Heart left ventricle (tissue), 16 donors: ENCODE measurements around the gene CYP51A1. TPM values are rescaled to one million over a fixed set of nuclear protein-coding genes. Genes with fewer than 3 reads are reported as not detected.
A peak's percentile ranks its signal among the peaks of the same experiment; 100 is the strongest.

Experiments used
- ATAC-seq, 4 donors: fragments of 200-7000 bp; cut with Tn5 transposase; one replicate each; pipeline ENCODE4 v1.9.1; 2020 to 2022; ENCODE audit warnings: moderate library complexity in 4 of 4, mild to moderate bottlenecking in 3 of 4, moderate number of reproducible peaks in 1 of 4
- DNase-seq, 5 donors: peaks; one replicate each; pipeline ENCODE4 v3.0.0-alpha.2; 2020
- H3K27ac ChIP-seq, 12 donors: fragments of 200-600 bp; sonication (generic) in 4 of 12; one replicate each; pipeline versions ENCODE4 v1.5.0 to v1.8.0; 2016 to 2022; ENCODE audit warnings: mild to moderate bottlenecking in 2 of 12
- H3K27me3 ChIP-seq, 9 donors: fragments of 200-600 bp; sonication (generic) in 2 of 9; one replicate each; pipeline versions ENCODE4 v1.5.1 to v1.8.0; 2016 to 2022; ENCODE audit warnings: mild to moderate bottlenecking in 3 of 9
- H3K36me3 ChIP-seq, 9 donors: fragments of 200-600 bp; sonication (generic) in 2 of 9; one replicate each; pipeline versions ENCODE4 v1.5.0 to v1.8.0; 2018 to 2022; ENCODE audit warnings: mild to moderate bottlenecking in 2 of 9
- H3K4me1 ChIP-seq, 12 donors: fragments of 200-600 bp; sonication (generic) in 4 of 12; one replicate each; pipeline versions ENCODE4 v1.5.0 to v1.8.0; 2016 to 2022; ENCODE audit warnings: mild to moderate bottlenecking in 3 of 12
- H3K4me3 ChIP-seq, 12 donors: fragments of 200-600 bp; sonication (generic) in 4 of 12; one replicate each; pipeline versions ENCODE4 v1.5.0 to v1.8.0; 2017 to 2022; ENCODE audit warnings: mild to moderate bottlenecking in 9 of 12, moderate library complexity in 4 of 12
- H3K9me3 ChIP-seq, 12 donors: fragments of 200-600 bp; sonication (generic) in 4 of 12; one replicate each; pipeline versions ENCODE4 v1.5.0 to v1.8.0; 2016 to 2022; ENCODE audit warnings: mild to moderate bottlenecking in 1 of 12
- POLR2A ChIP-seq, 2 donors: fragments of 450-650 bp; IDR thresholded peaks; one replicate each; pipeline ENCODE4 v1.6.1; 2017; ENCODE audit warnings: antibody characterized with exemption in 2 of 2, mild to moderate bottlenecking in 2 of 2, moderate library complexity in 2 of 2
- WGBS, 4 donors: extraction: QIAGEN DNeasy Blood & Tissue Kit in 2 of 4; methylation state at CpG; one replicate each; pipeline versions ENCODE4 v1.1.5 to v1.1.7; 2013 to 2018; 5-methylcytosine and 5-hydroxymethylcytosine counted together
- intact Hi-C, 10 donors: fragments of 100-400 bp; cut with DNase I; formaldehyde crosslinking; loops; one replicate each; pipeline versions ENCODE4 v1.11.1 to v1.14.2; 2022
- polyA plus RNA-seq, 2 donors: library from polyadenylated mRNA; stranded (reverse); fragments of 200-250 nt; gene quantifications; one replicate each; pipeline ENCODE4 v1.2.3, GENCODE V29; 2013
- total RNA-seq, 9 donors: library from RNA; depleted of rRNA in 2 of 9; stranded (reverse); fragments of >200 nt in 2 of 9; fragmentation: NEBNext Ultra II Directional in 3 of 9; extraction: Animal tissue kit (Norgen Biotek cat#: 25700) in 3 of 9; gene quantifications; one replicate each; pipeline versions ENCODE4 v1.1.0 to v1.2.4, GENCODE V29; 2016 to 2023
- TF ChIP-seq, protein P1 (sequence below), 12 donors: fragments of 200-600 bp; sonication (generic) in 4 of 12; IDR thresholded peaks; one replicate each; pipeline versions ENCODE4 v1.5.0 to v1.8.0; 2018 to 2022; ENCODE audit warnings: antibody characterized with exemption in 12 of 12, mild to moderate bottlenecking in 5 of 12
- donor health status: ischemic (EF 13 %, LVEDD 7.1; RV severe dilation, severe dysfunction).
- donor health status: healthy with polysubstance abuse.
- donor health status: DM: no; HTN: yes; CAD: no.
- donor health status: DM: no; HTN: no; CAD: no.
- donor health status: ischemic (EF 25% LVEDD 6.9; RV normal size, moderate dysfunction).
- donor health status: ischemic (EF 25% LVEDD 5.7; RV mildly dilated, moderate dysfunction).
- donor health status: healthy.
- donor health status: DM: yes; HTN: yes; CAD: no.
- donor health status: ischemic (EF 35%, LVEDD 5.7; RV mildly dilated, moderate dysfunction).
- donor health status: nonischemic (EF 11% LVEDD 7.7; RV severe dilation, severe dysfunction).
- donor health status: DM: yes; HTN: yes; CAD: no.
- donor health status: PGD.
- donor health status: ischemic (EF 29% LVEDD 5.4; RV normal size, mild dysfunction).
- donor health status: nonischemic (EF 23%, LVEDD 6.1; RV moderate dilation, normal function).

The CYP51A1 gene
- total and polyA plus RNA-seq, 11 donors: 6.7 to 45.9 (median 32.7) TPM

DNA sequence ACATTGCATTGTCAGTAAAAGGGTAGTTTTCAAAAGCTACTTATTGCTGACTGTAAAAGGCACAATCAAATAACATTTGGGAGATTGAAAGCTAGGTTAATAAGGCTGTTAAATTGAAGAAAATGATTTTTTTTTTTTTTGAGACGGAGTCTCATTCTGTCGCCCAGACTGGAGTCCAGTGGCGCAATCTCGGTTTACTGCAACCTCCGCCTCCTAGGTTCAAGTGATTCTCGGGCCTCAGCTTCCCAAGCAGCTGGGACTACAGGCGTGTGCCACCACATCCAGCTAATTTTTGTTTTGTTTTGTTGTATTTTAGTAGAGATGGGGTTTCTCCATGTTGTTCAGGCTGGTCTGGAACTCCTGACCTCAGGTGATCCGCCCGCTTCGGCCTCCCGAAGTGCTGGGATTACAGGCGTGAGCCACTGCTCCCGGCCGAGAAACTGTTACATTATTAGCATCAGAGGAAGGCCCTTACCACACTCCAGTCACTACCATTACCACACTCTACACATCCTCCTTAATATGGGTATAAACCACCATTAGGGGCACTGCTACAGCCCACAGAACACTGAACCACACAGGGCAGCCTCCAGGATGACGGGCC, 1.0 kb downstream of the CYP51A1 start:
- Histone ChIP-seq H3K4me1 (peaks cover 0 to 26% (median 16%) of the 10 kb centered on the region in 12 donors), H3K27me3 (no peaks in the 10 kb centered on the region), H3K27ac (peak overlapping the region in 11 of 12 donors; percentile 88 to 97 (median 96)), H3K9me3 (no peaks in the 10 kb centered on the region), H3K36me3 (peaks cover 0 to 31% (median 18%) of the 10 kb centered on the region in 9 donors), H3K4me3 (peak overlapping the region; percentile 72 to 99 (median 94))
- intact Hi-C loops: loop anchor here in 4 of 10 donors (5.0 kb wide), 4 partner anchors 114 to 319 kb away; partner anchors contain the start of genes AKAP9 (in 1 of the 4), ANKIB1 (in 1 of the 4), GATAD1 (in 1 of the 4) and KRIT1 (in 1 of the 4)
- WGBS, 4 donors: 41 to 54% (median 53%) methylated on average over 14 to 15 of the region's 15 CpGs
- peak in 2 of 4 donors; percentile 13 to 20 for ATAC-seq
- TF ChIP-seq, protein P1, sequence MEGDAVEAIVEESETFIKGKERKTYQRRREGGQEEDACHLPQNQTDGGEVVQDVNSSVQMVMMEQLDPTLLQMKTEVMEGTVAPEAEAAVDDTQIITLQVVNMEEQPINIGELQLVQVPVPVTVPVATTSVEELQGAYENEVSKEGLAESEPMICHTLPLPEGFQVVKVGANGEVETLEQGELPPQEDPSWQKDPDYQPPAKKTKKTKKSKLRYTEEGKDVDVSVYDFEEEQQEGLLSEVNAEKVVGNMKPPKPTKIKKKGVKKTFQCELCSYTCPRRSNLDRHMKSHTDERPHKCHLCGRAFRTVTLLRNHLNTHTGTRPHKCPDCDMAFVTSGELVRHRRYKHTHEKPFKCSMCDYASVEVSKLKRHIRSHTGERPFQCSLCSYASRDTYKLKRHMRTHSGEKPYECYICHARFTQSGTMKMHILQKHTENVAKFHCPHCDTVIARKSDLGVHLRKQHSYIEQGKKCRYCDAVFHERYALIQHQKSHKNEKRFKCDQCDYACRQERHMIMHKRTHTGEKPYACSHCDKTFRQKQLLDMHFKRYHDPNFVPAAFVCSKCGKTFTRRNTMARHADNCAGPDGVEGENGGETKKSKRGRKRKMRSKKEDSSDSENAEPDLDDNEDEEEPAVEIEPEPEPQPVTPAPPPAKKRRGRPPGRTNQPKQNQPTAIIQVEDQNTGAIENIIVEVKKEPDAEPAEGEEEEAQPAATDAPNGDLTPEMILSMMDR (IDR thresholded peaks at IDR 0.05): no peak
- TF ChIP-seq POLR2A (IDR thresholded peaks at IDR 0.05): no peak
- no peak for DNase-seq

DNA sequence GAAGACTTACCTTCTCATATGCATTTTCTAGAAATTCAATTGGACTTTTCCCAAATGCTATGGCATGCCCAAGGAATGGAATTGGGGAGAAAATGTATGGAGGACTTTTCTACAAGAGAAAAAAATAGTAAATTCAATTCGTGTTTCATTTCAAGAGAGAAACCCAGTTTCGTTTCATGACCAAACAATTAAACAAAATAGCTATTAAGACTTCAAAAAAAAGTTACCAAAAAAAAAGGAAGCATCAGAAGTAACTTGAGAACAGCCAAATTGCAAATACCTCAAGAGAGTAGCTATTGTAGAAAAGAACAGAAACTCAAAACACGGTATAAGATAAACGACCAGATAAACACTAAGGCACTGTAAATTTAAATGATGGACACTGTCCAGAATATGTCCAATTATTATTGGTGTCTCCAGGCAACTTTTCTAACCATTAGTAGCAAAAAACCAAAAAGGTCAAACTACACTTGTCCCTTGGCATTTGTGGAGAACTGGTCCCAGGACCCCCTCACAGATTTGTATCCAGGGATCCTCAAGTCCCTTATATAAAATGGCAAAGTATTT, 2.4 kb downstream of the CYP51A1 start:
- Histone ChIP-seq H3K9me3 (no peaks in the 10 kb centered on the region), H3K27me3 (no peaks in the 10 kb centered on the region), H3K4me3 (no peak overlapping the region), H3K27ac (no peak overlapping the region), H3K4me1 (peaks cover 0 to 26% (median 16%) of the 10 kb centered on the region in 12 donors), H3K36me3 (peaks cover 0 to 44% (median 31%) of the 10 kb centered on the region in 9 donors)
- 69 to 78% (median 76%) methylated on average over 4 of the region's 4 CpGs for WGBS, 4 donors
- no peak for ATAC-seq
- no peak for DNase-seq
- intact Hi-C loops: loop anchor here in 4 of 10 donors (5.0 kb wide), 4 partner anchors 115 to 320 kb away; partner anchors contain the start of genes AKAP9 (in 1 of the 4), ANKIB1 (in 1 of the 4), GATAD1 (in 1 of the 4) and KRIT1 (in 1 of the 4)
- no peak for TF ChIP-seq POLR2A (IDR thresholded peaks at IDR 0.05)
- TF ChIP-seq, protein P1 (IDR thresholded peaks at IDR 0.05): no peak

DNA sequence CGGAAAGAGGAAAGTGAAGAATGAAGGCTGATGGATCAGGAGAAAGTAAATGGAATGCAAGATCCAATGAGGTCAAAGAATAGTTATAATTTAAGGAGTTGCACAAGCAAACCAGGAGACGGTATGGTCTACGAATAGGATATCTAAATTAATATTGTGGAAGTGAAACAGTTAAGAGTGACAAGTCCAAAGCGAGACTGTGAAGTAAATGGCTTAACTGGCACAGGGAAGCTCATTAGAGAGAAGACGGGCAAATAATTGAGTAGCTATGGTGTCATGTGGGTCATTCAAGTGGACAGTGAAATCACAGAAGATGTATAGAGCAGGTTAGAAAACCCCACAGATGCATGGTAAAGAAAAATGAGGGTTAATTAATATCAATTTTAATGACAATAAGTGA, 3.2 kb downstream of the CYP51A1 start:
- intact Hi-C loops: loop anchor here in 4 of 10 donors (5.0 kb wide), 4 partner anchors 116 to 321 kb away; partner anchors contain the start of genes AKAP9 (in 1 of the 4), ANKIB1 (in 1 of the 4), GATAD1 (in 1 of the 4) and KRIT1 (in 1 of the 4)
- Histone ChIP-seq H3K9me3 (no peaks in the 10 kb centered on the region), H3K4me1 (peaks cover 0 to 26% (median 16%) of the 10 kb centered on the region in 12 donors), H3K4me3 (no peak overlapping the region), H3K27ac (no peak overlapping the region), H3K36me3 (peaks cover 0 to 51% (median 39%) of the 10 kb centered on the region in 9 donors), H3K27me3 (no peaks in the 10 kb centered on the region)
- TF ChIP-seq POLR2A (IDR thresholded peaks at IDR 0.05): no peak
- TF ChIP-seq, protein P1 (IDR thresholded peaks at IDR 0.05): no peak
- ATAC-seq (no peak), DNase-seq (no peak)
- 90 to 95% (median 93%) methylated on average over 5 of the region's 5 CpGs for WGBS, 4 donors

DNA sequence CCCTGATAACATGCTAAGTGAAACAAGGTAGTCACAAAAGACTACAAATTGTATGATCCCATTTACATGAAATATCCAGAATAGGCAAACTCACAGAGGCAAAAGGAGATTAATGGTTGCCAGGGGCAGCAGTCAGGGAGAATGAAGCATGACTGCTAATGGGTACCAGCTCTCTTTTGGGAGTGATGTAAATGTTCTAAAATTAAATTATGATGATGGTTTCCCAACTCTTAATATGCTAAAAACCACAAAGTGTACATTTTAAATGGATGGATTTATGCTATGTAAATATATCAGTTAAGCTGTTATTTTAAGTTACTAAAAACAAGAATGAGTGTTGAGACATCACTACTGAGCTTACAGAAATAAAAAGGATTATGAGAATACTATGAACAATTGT, 12.6 kb downstream of the CYP51A1 start:
- intact Hi-C loops: no loop called here
- Histone ChIP-seq H3K27ac (no peak overlapping the region), H3K4me1 (no peaks in the 10 kb centered on the region), H3K9me3 (peaks cover 0 to 13% (median 0%) of the 10 kb centered on the region in 12 donors), H3K27me3 (no peaks in the 10 kb centered on the region), H3K36me3 (peaks cover 0 to 93% (median 72%) of the 10 kb centered on the region in 9 donors), H3K4me3 (no peak overlapping the region)
- TF ChIP-seq, protein P1 (IDR thresholded peaks at IDR 0.05): no peak
- no peak for TF ChIP-seq POLR2A (IDR thresholded peaks at IDR 0.05)
- no peak for DNase-seq
- ATAC-seq: no peak
